Sigmoid colon (tissue), 4 donors: ENCODE data around the gene KDM6B.

Experiments
- CTCF ChIP-seq, 4 experiments: fragments of 450-650 bp in 3 of 4; fragments of 200-600 bp in 1 of 4; IDR thresholded peaks; one replicate each; pipeline ENCODE4 v1.5.1; 2016 to 2019; ENCODE audit warnings: antibody characterized with exemption in 4 of 4, mild to moderate bottlenecking in 3 of 4, moderate library complexity in 2 of 4
- EP300 ChIP-seq, 4 donors: sonication (generic); formaldehyde crosslinking; IDR thresholded peaks; one replicate each; pipeline ENCODE4 v1.6.1; 2017; ENCODE audit warnings: antibody characterized with exemption in 4 of 4
- POLR2A ChIP-seq, 2 donors: fragments of 450-650 bp; IDR thresholded peaks; one replicate each; pipeline ENCODE4 v1.6.1; 2016; ENCODE audit warnings: antibody characterized with exemption in 2 of 2, mild to moderate bottlenecking in 2 of 2, moderate library complexity in 2 of 2
- POLR2AphosphoS5 ChIP-seq, 4 donors: sonication (generic); formaldehyde crosslinking; IDR thresholded peaks; one replicate each; pipeline ENCODE4 v1.6.1; 2017; ENCODE audit warnings: antibody characterized with exemption in 4 of 4

DNA sequence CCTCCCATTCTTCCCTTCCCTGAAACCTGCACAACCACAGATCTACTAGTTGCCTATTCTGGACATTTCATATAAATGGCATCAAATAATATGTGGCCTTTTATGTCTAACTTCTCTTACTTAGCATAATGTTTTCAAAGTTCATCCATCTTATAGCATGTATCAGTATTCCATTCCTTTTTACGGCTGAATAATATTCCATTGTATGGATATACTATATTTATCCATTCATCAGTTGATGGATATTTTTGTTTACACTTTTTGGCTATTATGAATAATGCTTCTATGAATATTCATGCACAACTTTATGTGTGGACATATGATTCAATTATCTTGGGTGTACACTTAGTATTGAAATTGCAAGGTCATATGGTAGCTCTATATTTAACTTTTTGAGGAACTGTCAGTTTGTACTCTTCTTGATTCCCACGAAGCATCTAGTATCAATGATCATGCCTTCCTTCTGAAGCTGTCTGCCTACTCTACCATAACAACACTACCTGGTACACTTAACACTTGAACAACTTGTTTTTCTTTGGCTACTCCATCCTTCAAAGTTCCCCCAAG lies 41.9 kb downstream of the KDM6B start:
- TF ChIP-seq POLR2AphosphoS5 (IDR thresholded peaks at IDR 0.05), result no peak
- no peak for TF ChIP-seq CTCF (IDR thresholded peaks at IDR 0.05)
- no peak for TF ChIP-seq POLR2A (IDR thresholded peaks at IDR 0.05)
- TF ChIP-seq EP300 (IDR thresholded peaks at IDR 0.05), result no peak
